Right lobe of liver (tissue), 6 donors: ENCODE measurements around the gene EIF1AD. TPM values are rescaled to one million over a fixed set of nuclear protein-coding genes. Genes with fewer than 3 reads are reported as not detected.
"Not testable (repeated sequence)": the region's sequence is repeated elsewhere in the genome, so short reads cannot be mapped to it uniquely, and the experiment has no call there.

ENCODE experiments used
- ATAC-seq, 4 donors: fragments of 200-7000 bp; cut with Tn5 transposase; one replicate each; pipeline ENCODE4 v1.9.1; 2020; ENCODE audit warnings: mild to moderate bottlenecking in 4 of 4, moderate library complexity in 4 of 4
- DNase-seq, 3 donors: peaks; one replicate each; pipeline ENCODE4 v3.0.0-alpha.2; 2020
- H3K27ac ChIP-seq, 3 donors: fragments of 200-600 bp; one replicate each; pipeline ENCODE4 v1.8.0; 2022
- H3K27me3 ChIP-seq, 2 donors: fragments of 200-600 bp; one replicate each; pipeline ENCODE4 v1.8.0; 2022
- H3K36me3 ChIP-seq, 4 donors: fragments of 200-600 bp; sonication (generic) in 1 of 4; one replicate each; pipeline versions ENCODE4 v1.5.1 to v1.8.0; 2017 to 2022; ENCODE audit warnings: control low read depth in 1 of 4
- H3K4me1 ChIP-seq, 4 donors: fragments of 200-600 bp; sonication (generic) in 1 of 4; one replicate each; pipeline versions ENCODE4 v1.5.1 to v1.8.0; 2017 to 2022; ENCODE audit warnings: control low read depth in 1 of 4
- H3K4me3 ChIP-seq, 3 donors: fragments of 200-600 bp; one replicate each; pipeline ENCODE4 v1.8.0; 2022
- H3K9me3 ChIP-seq, 4 donors: fragments of 200-600 bp; sonication (generic) in 1 of 4; one replicate each; pipeline versions ENCODE4 v1.5.1 to v1.8.0; 2017 to 2022; ENCODE audit warnings: control low read depth in 1 of 4
- CTCF ChIP-seq, 4 donors: fragments of 200-600 bp in 3 of 4; fragments of 450-650 bp in 1 of 4; IDR thresholded peaks; one replicate each; pipeline versions ENCODE4 v1.5.1 to v1.8.0; 2016 to 2022; ENCODE audit warnings: antibody characterized with exemption in 4 of 4, mild to moderate bottlenecking in 2 of 4
- POLR2A ChIP-seq: fragments of 450-650 bp; IDR thresholded peaks from one replicate; pipeline ENCODE4 v1.6.1; 2017; ENCODE audit warnings: antibody characterized with exemption, mild to moderate bottlenecking
- WGBS: methylation state at CpG from one replicate; pipeline ENCODE4 v1.1.6; 2018; ENCODE audit warnings: low coverage, low lambda C conversion rate; ENCODE audit not compliant: insufficient coverage; ENCODE audit errors: missing lambda C conversion rate; 5-methylcytosine and 5-hydroxymethylcytosine counted together
- intact Hi-C, 2 donors: fragments of 100-400 bp; cut with DNase I; formaldehyde crosslinking; loops; one replicate each; pipeline versions ENCODE4 v1.11.2 to v1.14.1; 2022
- total RNA-seq, 6 experiments: library from RNA; depleted of rRNA in 2 of 6; stranded (reverse); fragments of >200 nt in 2 of 6; fragmentation: NEBNext Ultra II Directional in 3 of 6; extraction: Animal tissue kit (Norgen Biotek cat#: 25700) in 3 of 6; gene quantifications; one replicate each; pipeline versions ENCODE4 v1.1.0 to v1.2.4, GENCODE V29; 2016 to 2023
- donor health status: DM: no; HTN: yes; CAD: no.
- donor health status: DM: no; HTN: no; CAD: no.
- donor health status: DM: no; HTN: no; CAD: no.
- donor health status: DM: no; HTN: yes; CAD: no.
- donor health status: DM: no; HTN: yes; CAD: no.

EIF1AD gene
- total RNA-seq, 6 experiments from 2014 or later: 11.5 to 22.1 (median 13.1) TPM

GRCh38 chr11:66036334-66036710 is 34.4 kb upstream of the EIF1AD start:
- Histone ChIP-seq H3K4me3 (no peak overlapping the region), H3K36me3 (no peaks in the 10 kb centered on the region), H3K9me3 (no peaks in the 10 kb centered on the region), H3K4me1 (no peaks in the 10 kb centered on the region), H3K27me3 (no peaks in the 10 kb centered on the region), H3K27ac (no peak overlapping the region)
- WGBS: 74% methylated on average over 5 of the region's 5 CpGs
- ATAC-seq (no peak), DNase-seq (no peak)
- TF ChIP-seq CTCF (IDR thresholded peaks at IDR 0.05) (no peak), POLR2A (no peak)
- intact Hi-C loops: no loop called here

- H3K36me3 ChIP-seq: no peaks in the 10 kb centered on the region
- no peaks in the 10 kb centered on the region for H3K9me3 ChIP-seq
- ATAC-seq (no peak), DNase-seq (no peak)
- no peaks in the 10 kb centered on the region for H3K27me3 ChIP-seq
- H3K27ac ChIP-seq: no peak overlapping the region
- no peak for TF ChIP-seq CTCF (IDR thresholded peaks at IDR 0.05)
- TF ChIP-seq POLR2A: no peak
- intact Hi-C loops: no loop called here
- WGBS: 40% methylated on average over 1 of the region's 9 CpGs
- H3K4me3 ChIP-seq: no peak overlapping the region
- H3K4me1 ChIP-seq: no peaks in the 10 kb centered on the region
Observed at GRCh38 chr11:66035653-66036333, 33.8 kb upstream of the EIF1AD start.

DNA sequence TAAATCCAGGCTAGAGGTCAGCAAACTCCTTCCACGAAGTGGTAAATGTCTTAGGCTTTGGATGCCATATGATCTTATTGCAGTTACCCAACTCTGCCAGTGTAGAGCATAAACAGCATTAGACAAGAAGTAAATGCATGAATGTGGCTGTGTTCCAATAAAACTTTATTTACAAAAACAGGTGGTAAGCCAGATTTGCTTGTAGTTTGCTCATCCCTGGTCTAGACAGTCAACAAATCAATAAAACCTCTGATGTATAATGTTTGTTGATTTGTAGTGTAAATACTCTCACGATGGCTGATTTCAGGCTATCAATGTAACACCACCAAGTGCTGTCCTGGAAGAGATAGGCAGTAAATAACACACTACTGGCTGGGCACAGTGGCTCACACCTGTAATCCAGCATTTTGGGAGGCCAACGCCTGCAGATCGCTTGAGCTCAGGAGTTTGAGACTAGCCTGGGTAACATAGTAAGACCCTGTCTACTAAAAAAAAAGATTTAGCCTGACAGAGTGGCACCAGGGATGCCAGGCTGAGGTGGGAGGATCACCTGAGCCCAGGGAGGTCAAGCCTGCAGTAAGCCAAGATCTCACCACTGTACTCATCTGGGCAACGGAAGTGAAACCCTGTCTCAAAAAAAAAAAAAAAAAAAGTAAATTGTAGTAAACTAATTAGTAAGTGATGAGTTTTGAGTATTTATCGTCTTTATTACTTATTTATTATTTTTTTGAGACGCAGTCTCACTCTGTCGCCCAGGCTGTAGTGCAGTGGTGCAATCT is 31.2 kb upstream of the EIF1AD start:
- DNase-seq (no peak), ATAC-seq (peak in 2 of 4 donors; percentile 62 to 63)
- TF ChIP-seq CTCF (IDR thresholded peaks at IDR 0.05): no peak
- no peak for TF ChIP-seq POLR2A
- no peaks in the 10 kb centered on the region for H3K4me1 ChIP-seq
- H3K4me3 ChIP-seq: no peak overlapping the region
- no peaks in the 10 kb centered on the region for H3K27me3 ChIP-seq
- H3K36me3 ChIP-seq: no peaks in the 10 kb centered on the region
- intact Hi-C loops: no loop called here
- no peak overlapping the region for H3K27ac ChIP-seq
- no peaks in the 10 kb centered on the region for H3K9me3 ChIP-seq
- WGBS: 57% methylated on average over 8 of the region's 8 CpGs

DNA sequence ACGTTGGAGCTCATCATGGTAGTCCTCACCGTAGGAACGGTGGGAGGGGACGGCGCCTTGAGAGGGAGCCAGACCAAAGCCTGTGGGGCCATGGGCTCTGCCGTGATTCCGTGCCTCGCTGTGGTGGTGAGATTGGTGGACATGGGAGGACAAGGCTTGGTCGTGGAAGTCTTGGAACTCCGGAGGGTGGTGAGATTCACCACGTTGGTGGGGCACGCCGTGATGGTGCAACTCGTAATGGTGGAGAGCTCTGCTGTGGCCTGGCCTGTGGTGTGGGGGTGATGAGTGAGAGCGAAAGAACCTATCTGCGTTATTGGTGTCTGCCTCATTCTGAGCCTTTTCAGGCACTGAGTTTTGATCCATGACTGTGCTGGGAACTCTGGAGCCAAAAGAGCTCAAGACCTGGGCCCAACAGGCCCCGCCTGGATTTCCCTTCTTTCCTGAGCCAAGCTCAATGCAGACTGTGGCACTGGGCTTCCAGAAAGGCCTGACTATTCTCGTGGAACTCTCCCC is 24.1 kb upstream of the EIF1AD start, which contains the start of gene CATSPER1:
TSS of gene CATSPER1 (minus strand) at position 463 of the 513 bp plus-strand sequence. CDS start at position 363, 100 bp downstream.
- no peak for TF ChIP-seq POLR2A
- TF ChIP-seq CTCF (IDR thresholded peaks at IDR 0.05): no peak
- Histone ChIP-seq H3K27me3 (no peaks in the 10 kb centered on the region), H3K36me3 (no peaks in the 10 kb centered on the region), H3K4me3 (no peak within 1 kb of the TSS), H3K4me1 (no peaks in the 10 kb centered on the region), H3K27ac (no peak within 1 kb of the TSS), H3K9me3 (no peaks in the 10 kb centered on the region)
- intact Hi-C loops: no loop called here
- 82% methylated on average over 8 of the region's 18 CpGs for WGBS
- DNase-seq (no peak), ATAC-seq (no peak)

DNA sequence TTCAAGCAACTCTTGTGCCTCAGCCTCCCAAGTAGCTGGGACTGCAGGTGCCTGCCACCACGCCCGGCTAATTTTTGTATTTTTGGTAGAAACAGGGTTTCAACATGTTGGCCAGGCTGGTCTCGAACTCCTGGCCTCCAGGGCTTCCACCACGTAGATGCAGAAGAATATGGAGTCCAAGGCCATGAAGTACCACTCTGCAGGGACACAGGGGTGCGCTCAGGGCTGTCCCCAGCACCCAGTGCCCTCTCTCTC is 21.2 kb upstream of the EIF1AD start:
- DNase-seq, ATAC-seq, H3K9me3 ChIP-seq, H3K36me3 ChIP-seq, H3K4me1 ChIP-seq, H3K27ac ChIP-seq, H3K27me3 ChIP-seq, H3K4me3 ChIP-seq, intact Hi-C loops: not testable (repeated sequence)
- 63% methylated on average over 3 of the region's 5 CpGs for WGBS
